Right lobe of liver (tissue), 4 donors: ENCODE data around the gene TNS1.
"Not testable (repeated sequence)": the region's sequence is repeated elsewhere in the genome, so short reads cannot be mapped to it uniquely, and the experiment has no call there.

Source experiments
- CTCF ChIP-seq, 4 donors: fragments of 200-600 bp in 3 of 4; fragments of 450-650 bp in 1 of 4; IDR thresholded peaks; one replicate each; pipeline versions ENCODE4 v1.5.1 to v1.8.0; 2016 to 2022; ENCODE audit warnings: antibody characterized with exemption in 4 of 4, mild to moderate bottlenecking in 2 of 4
- POLR2A ChIP-seq: fragments of 450-650 bp; IDR thresholded peaks from one replicate; pipeline ENCODE4 v1.6.1; 2017; ENCODE audit warnings: antibody characterized with exemption, mild to moderate bottlenecking
- donor health status: DM: no; HTN: no; CAD: no.
- donor health status: DM: no; HTN: no; CAD: no.
- donor health status: DM: no; HTN: yes; CAD: no.

DNA sequence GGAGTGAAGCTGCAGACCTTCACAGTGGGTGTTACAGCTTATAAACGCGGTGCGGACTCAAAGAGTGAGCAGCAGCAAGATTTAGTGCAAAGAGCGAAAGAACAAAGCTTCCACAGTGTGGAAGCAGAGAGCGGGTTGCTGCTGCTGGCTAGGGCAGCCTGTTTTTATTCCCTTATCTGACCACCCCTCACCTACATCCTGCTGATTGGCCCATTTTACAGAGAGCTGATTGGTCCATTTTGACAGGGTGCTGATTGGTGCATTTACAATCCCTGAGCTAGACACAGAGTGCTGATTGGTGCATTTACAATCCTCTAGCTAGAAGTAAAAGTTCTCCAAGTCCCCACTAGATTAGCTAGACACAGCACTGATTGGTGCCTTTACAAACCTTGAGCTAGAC, 216.2 kb downstream of the TNS1 start:
- not testable (repeated sequence) for TF ChIP-seq POLR2A; CTCF (IDR thresholded peaks at IDR 0.05)
